GM12878 (cell line): Measurements from ENCODE around the gene MARCHF10. TPM values are rescaled to one million over a fixed set of nuclear protein-coding genes. Genes with fewer than 3 reads are reported as not detected.

ENCODE experiments used
- ATAC-seq: fragments of 200-7000 bp; cut with Tn5 transposase; 3 replicates; pipeline ENCODE4 v1.9.1; 2020; ENCODE audit warnings: mild to moderate bottlenecking, moderate library complexity
- BruUV-seq: library from RNA; stranded (reverse); fragments of 400-500 nt; replicated peaks from 2 replicates; lab custom pipeline; 2021; lab: Mats Ljungman, UMichigan
- CTCF ChIA-PET: fragments of 300-600 bp; sonication (Branson Sonifier 250); formaldehyde crosslinking; extraction: SDS; loops from one replicate; lab custom pipeline; 2021; ENCODE audit warnings: inconsistent platforms; lab: Yijun Ruan, JAX
- POLR2A ChIA-PET: fragments of 350-600 bp; formaldehyde crosslinking; extraction: SDS; loops from one replicate; lab custom pipeline; 2021; ENCODE audit warnings: inconsistent platforms; lab: Charles Lee
- RAD21 ChIA-PET: fragments of 300-600 bp; sonication (Branson Sonifier 250); formaldehyde crosslinking; loops from one replicate; lab custom pipeline; 2023; ENCODE audit warnings: antibody characterized with exemption; ENCODE audit not compliant: unreplicated experiment; lab: Charles Lee
- SMC1A ChIA-PET: fragments of 300-600 bp; sonication (Branson Sonifier 250); formaldehyde crosslinking; loops from one replicate; lab custom pipeline; 2023; ENCODE audit not compliant: unreplicated experiment, uncharacterized antibody; lab: Charles Lee
- DNase-seq: peaks from one replicate; pipeline ENCODE4 v3.0.0-alpha.2; 2011; ENCODE audit warnings: low read depth, low spot score
- FAIRE-seq: peaks from 3 replicates; lab custom pipeline; 2011; peaks lifted over from hg19 to GRCh38; lab: Jason Lieb, UNC
- H2AFZ ChIP-seq: 2 replicates; pipeline ENCODE4 v1.6.0; 2011; ENCODE audit warnings: low read depth, low read length, control low read depth; ENCODE audit not compliant: control insufficient read depth
- H3K27ac ChIP-seq: 2 replicates; pipeline ENCODE4 v1.5.1; 2011; ENCODE audit warnings: control low read depth; ENCODE audit not compliant: control insufficient read depth, insufficient read depth
- H3K27me3 ChIP-seq, 2 experiments: replicated peaks in 1 of 2; 2 replicates each; pipeline versions ENCODE4 v1.6.0 to v1.6.1; 2011; ENCODE audit warnings: low read length in 1 of 2; ENCODE audit not compliant: control insufficient read depth in 2 of 2, insufficient read depth in 2 of 2
- H3K36me3 ChIP-seq, 2 experiments: 2 replicates each; pipeline ENCODE4 v1.5.1; 2011; ENCODE audit warnings: low read length in 1 of 2; ENCODE audit not compliant: control insufficient read depth in 2 of 2, insufficient read depth in 2 of 2
- H3K4me1 ChIP-seq: 2 replicates; pipeline ENCODE4 v1.6.1; 2011; ENCODE audit warnings: mild to moderate bottlenecking, low read length, moderate library complexity, mixed read lengths; ENCODE audit not compliant: control insufficient read depth, insufficient read depth
- H3K4me2 ChIP-seq: 2 replicates; pipeline ENCODE4 v1.6.0; 2011; ENCODE audit warnings: control low read depth; ENCODE audit not compliant: control insufficient read depth, insufficient read depth
- H3K4me3 ChIP-seq: fragments of 200-600 bp; sonication (generic); 2 replicates; pipeline ENCODE4 v1.5.1; 2016
- H3K79me2 ChIP-seq: 2 replicates; pipeline ENCODE4 v1.6.0; 2011; ENCODE audit warnings: low read length; ENCODE audit not compliant: control insufficient read depth, insufficient read depth
- H3K9ac ChIP-seq: 2 replicates; pipeline ENCODE4 v1.8.0; 2011; ENCODE audit warnings: low read length, control low read depth, mixed read lengths; ENCODE audit not compliant: control insufficient read depth, insufficient read depth
- H3K9me3 ChIP-seq: replicated peaks from 3 replicates; pipeline ENCODE4 v1.5.1; 2011; ENCODE audit warnings: mild to moderate bottlenecking, low read length; ENCODE audit not compliant: control insufficient read depth, insufficient read depth
- H4K20me1 ChIP-seq: 2 replicates; pipeline ENCODE4 v1.6.0; 2011; ENCODE audit not compliant: control insufficient read depth, insufficient read depth
- CHD1 ChIP-seq: IDR thresholded peaks from 2 replicates; pipeline ENCODE4 v1.6.1; 2012; ENCODE audit warnings: low read depth, low read length, improper control_type of control experiment
- CHD4 ChIP-seq: fragments of 200-600 bp; sonication (generic); IDR thresholded peaks from 2 replicates; pipeline ENCODE4 v1.6.1; 2016; ENCODE audit warnings: mild to moderate bottlenecking
- CREB1 ChIP-seq: IDR thresholded peaks from 2 replicates; pipeline ENCODE4 v1.6.1; 2012; ENCODE audit warnings: low read depth, mild to moderate bottlenecking, inconsistent platforms
- E2F4 ChIP-seq: IDR thresholded peaks from 2 replicates; pipeline ENCODE4 v1.6.1; 2012; ENCODE audit warnings: low read depth, low read length, improper control_type of control experiment
- EGR1 ChIP-seq, 2 experiments: IDR thresholded peaks; 1 replicate in 1 of 2; 2 replicates in 1 of 2; pipeline ENCODE4 v1.6.1; 2011 to 2012; ENCODE audit warnings: low read depth in 2 of 2, low read length in 2 of 2, borderline replicate concordance in 1 of 2, mild to moderate bottlenecking in 1 of 2, moderate library complexity in 1 of 2
- ELK1 ChIP-seq: IDR thresholded peaks from 2 replicates; pipeline ENCODE4 v1.6.1; 2012; ENCODE audit warnings: low read depth, low read length, improper control_type of control experiment
- KAT2A ChIP-seq: conservative IDR thresholded peaks from 2 replicates; pipeline ENCODE4 v1.6.1; 2011; ENCODE audit warnings: low read depth, low read length; ENCODE audit not compliant: control insufficient read depth
- MEF2A ChIP-seq: IDR thresholded peaks from 2 replicates; pipeline ENCODE4 v1.6.1; 2011; ENCODE audit warnings: low read depth, mild to moderate bottlenecking, low read length, moderate library complexity; ENCODE audit not compliant: insufficient read depth
- MYB ChIP-seq: fragments of 150-350 bp; IDR thresholded peaks from 2 replicates; pipeline ENCODE4 v1.6.1; 2014; ENCODE audit warnings: mild to moderate bottlenecking, low read depth, low read length, borderline replicate concordance
- MYC ChIP-seq: IDR thresholded peaks from 2 replicates; pipeline ENCODE4 v1.6.1; 2011; ENCODE audit warnings: mild to moderate bottlenecking, low read length, moderate library complexity, inconsistent platforms; ENCODE audit not compliant: insufficient read depth, insufficient replicate concordance, insufficient read length, severe bottlenecking
- NFYA ChIP-seq: IDR thresholded peaks from 2 replicates; pipeline ENCODE4 v1.6.1; 2011; ENCODE audit warnings: low read depth, mild to moderate bottlenecking, low read length, improper control_type of control experiment, borderline replicate concordance
- PML ChIP-seq: IDR thresholded peaks from 2 replicates; pipeline ENCODE4 v1.6.1; 2012; ENCODE audit warnings: low read length, inconsistent platforms
- RAD21 ChIP-seq: IDR thresholded peaks from 2 replicates; pipeline ENCODE4 v1.6.1; 2011; ENCODE audit warnings: mild to moderate bottlenecking, low read depth, low read length, moderate library complexity; ENCODE audit not compliant: insufficient read depth
- RCOR1 ChIP-seq: conservative IDR thresholded peaks from 2 replicates; pipeline ENCODE4 v1.6.1; 2012; ENCODE audit warnings: low read depth, low read length, improper control_type of control experiment
- SKIL ChIP-seq: fragments of 450-650 bp; IDR thresholded peaks from 2 replicates; pipeline ENCODE4 v1.6.1; 2017; ENCODE audit warnings: mild to moderate bottlenecking, low read depth, inconsistent platforms; ENCODE audit not compliant: poor library complexity, severe bottlenecking
- SMARCA5 ChIP-seq: fragments of 450-650 bp; IDR thresholded peaks from 2 replicates; pipeline ENCODE4 v1.6.1; 2017; ENCODE audit warnings: mild to moderate bottlenecking
- TCF7 ChIP-seq: IDR thresholded peaks from 2 replicates; pipeline ENCODE4 v1.6.1; 2014; ENCODE audit warnings: antibody characterized with exemption, borderline replicate concordance
- WGBS: methylation state at CpG from one replicate; pipeline ENCODE4 v1.1.6; 2016; ENCODE audit warnings: low lambda C conversion rate; ENCODE audit not compliant: insufficient replicate concordance, insufficient coverage; ENCODE audit errors: missing lambda C conversion rate; 5-methylcytosine and 5-hydroxymethylcytosine counted together
- in situ Hi-C: fragments of 300-500 bp; cut with MboI; formaldehyde crosslinking; loops from 9 replicates; pipeline ENCODE4 v1.14.3; 2018; ENCODE audit warnings: mixed read lengths
- intact Hi-C: fragments of 100-400 bp; cut with micrococcal nuclease; formaldehyde crosslinking; loops from one replicate; pipeline ENCODE4 v1.14.2; 2022; ENCODE audit not compliant: unreplicated experiment
- polyA plus RNA-seq, 11 experiments: library from polyadenylated mRNA; depleted of rRNA in 4 of 11; unstranded in 6 of 11; stranded (reverse) in 5 of 11; fragments of >200 nt; fragmentation: Nextera tagmentation in 4 of 11; fragmentation: Illumina TruSeq in 1 of 11; extraction: Ambion mirVana in 4 of 11; extraction: Trizol in 1 of 11; gene quantifications; 1 replicate in 1 of 11; 2 replicates in 10 of 11; pipeline versions ENCODE4 v1.2.1 to v1.2.3, GENCODE V29; 2011 to 2016; ENCODE audit warnings: inconsistent platforms in 2 of 11, missing spikeins in 2 of 11, low read depth in 1 of 11
- total RNA-seq, 4 experiments: library from RNA; depleted of rRNA in 3 of 4; stranded (reverse); fragments of >200 nt in 3 of 4; fragmentation: Illumina TruSeq in 1 of 4; extraction: Trizol in 1 of 4; gene quantifications; 2 replicates each; pipeline versions ENCODE4 v1.2.1 to v1.2.3, GENCODE V29; 2013 to 2021

Gene MARCHF10
- total and polyA plus RNA-seq, 10 of the 15 experiments (the other 5 are each of a cell fraction or from before 2014, with no cell fraction given): 0.11 to 0.24 TPM; not detected in 8

GRCh38 chr17:62816282-62816839 lies 8.2 kb upstream of the MARCHF10 start:
- Histone ChIP-seq H3K9ac (no peak overlapping the region), H3K27ac (no peak overlapping the region), H4K20me1 (no peaks in the 10 kb centered on the region), H3K4me1 (no peaks in the 10 kb centered on the region)
- TF ChIP-seq CREB1 (no peak), EGR1 (IDR thresholded peaks at IDR 0.05; ENCODE audit: borderline replicate concordance in 1 of 2, low read depth in 2 of 2, low read length in 2 of 2) (no peak), CHD4 (no peak), KAT2A (no peak), MEF2A (no peak), SMARCA5 (no peak), CHD1 (no peak), TCF7 (no peak), RAD21 (no peak), MYC (no peak), ELK1 (no peak), MYB (no peak), E2F4 (no peak), SKIL (no peak), NFYA (no peak), RCOR1 (no peak), PML (no peak)
- TF ChIP-seq, all 136 proteins: peak for 0
- ChIA-PET CTCF (no interaction called here), SMC1A (no interaction called here), RAD21 (no interaction called here), POLR2A (no interaction called here)
- in situ Hi-C loops: no loop called here
- Histone ChIP-seq H2AFZ (no peak overlapping the region), H3K79me2 (no peaks in the 10 kb centered on the region), H3K4me3 (no peak overlapping the region), H3K27me3 (no peaks in the 10 kb centered on the region), H3K4me2 (no peak overlapping the region), H3K36me3 (no peaks in the 10 kb centered on the region), H3K9me3 (no peaks in the 10 kb centered on the region)
- WGBS: 24% methylated on average over 6 of the region's 6 CpGs
- no peak for DNase-seq
- BruUV-seq: no TSS peak
- no peak for ATAC-seq
- FAIRE-seq: no peak
- intact Hi-C loops: no loop called here
